GM19240 (cell line): Measurements from ENCODE around the gene USP7.
"Not testable (repeated sequence)": the region's sequence is repeated elsewhere in the genome, so short reads cannot be mapped to it uniquely, and the experiment has no call there.

ENCODE experiments used
- DNase-seq: peaks from one replicate; pipeline ENCODE4 v3.0.0; 2011; ENCODE audit warnings: low spot score; ENCODE audit not compliant: insufficient read length

Gene USP7

GRCh38 chr16:8880839-8881510 is 82.7 kb downstream of the USP7 start:
- no peak for DNase-seq

GRCh38 chr16:8878523-8878911 is 85.2 kb downstream of the USP7 start:
- DNase-seq: no peak

GRCh38 chr16:8877894-8878522 is 85.7 kb downstream of the USP7 start:
- no peak for DNase-seq

- DNase-seq: not testable (repeated sequence)
Observed at GRCh38 chr16:8875317-8875716, 88.4 kb downstream of the USP7 start.

GRCh38 chr16:8874388-8874787 is 89.3 kb downstream of the USP7 start:
- no peak for DNase-seq

GRCh38 chr16:8873866-8874195 is 89.9 kb downstream of the USP7 start:
- not testable (repeated sequence) for DNase-seq

- no peak for DNase-seq
Observed at GRCh38 chr16:8872967-8873865, 90.5 kb downstream of the USP7 start.

GRCh38 chr16:8872071-8872470 is 91.6 kb downstream of the USP7 start:
- DNase-seq: no peak

- DNase-seq: not testable (repeated sequence)
Observed at GRCh38 chr16:8869988-8870241, 93.8 kb downstream of the USP7 start.

- DNase-seq: no peak
Observed at GRCh38 chr16:8869212-8869987, 94.3 kb downstream of the USP7 start.

GRCh38 chr16:8868416-8869211 is 95.1 kb downstream of the USP7 start, which contains the start of gene CARHSP1:
TSS of gene CARHSP1 (minus strand) at chr16:8869006. CDS start at chr16:8859328, 9,678 bp downstream.
- DNase-seq: peak; percentile 88

GRCh38 chr16:8867932-8868415 is 95.7 kb downstream of the USP7 start:
- no peak for DNase-seq

GRCh38 chr16:8867216-8867931 is 96.3 kb downstream of the USP7 start:
- no peak for DNase-seq

GRCh38 chr16:8866884-8867215 is 96.9 kb downstream of the USP7 start:
- no peak for DNase-seq

- DNase-seq: no peak
Observed at GRCh38 chr16:8866118-8866883, 97.4 kb downstream of the USP7 start.

- no peak for DNase-seq
Observed at GRCh38 chr16:8865145-8865882, 98.4 kb downstream of the USP7 start.

GRCh38 chr16:8864480-8865110 is 99.1 kb downstream of the USP7 start:
- DNase-seq: no peak
